ENCODE measurements around the gene ARHGEF12. TPM values are rescaled to one million over a fixed set of nuclear protein-coding genes. Genes with fewer than 3 reads are reported as not detected.

Gene ARHGEF12
- total RNA-seq, 1 donor from 2014 or later, result 59.5 TPM

DNA sequence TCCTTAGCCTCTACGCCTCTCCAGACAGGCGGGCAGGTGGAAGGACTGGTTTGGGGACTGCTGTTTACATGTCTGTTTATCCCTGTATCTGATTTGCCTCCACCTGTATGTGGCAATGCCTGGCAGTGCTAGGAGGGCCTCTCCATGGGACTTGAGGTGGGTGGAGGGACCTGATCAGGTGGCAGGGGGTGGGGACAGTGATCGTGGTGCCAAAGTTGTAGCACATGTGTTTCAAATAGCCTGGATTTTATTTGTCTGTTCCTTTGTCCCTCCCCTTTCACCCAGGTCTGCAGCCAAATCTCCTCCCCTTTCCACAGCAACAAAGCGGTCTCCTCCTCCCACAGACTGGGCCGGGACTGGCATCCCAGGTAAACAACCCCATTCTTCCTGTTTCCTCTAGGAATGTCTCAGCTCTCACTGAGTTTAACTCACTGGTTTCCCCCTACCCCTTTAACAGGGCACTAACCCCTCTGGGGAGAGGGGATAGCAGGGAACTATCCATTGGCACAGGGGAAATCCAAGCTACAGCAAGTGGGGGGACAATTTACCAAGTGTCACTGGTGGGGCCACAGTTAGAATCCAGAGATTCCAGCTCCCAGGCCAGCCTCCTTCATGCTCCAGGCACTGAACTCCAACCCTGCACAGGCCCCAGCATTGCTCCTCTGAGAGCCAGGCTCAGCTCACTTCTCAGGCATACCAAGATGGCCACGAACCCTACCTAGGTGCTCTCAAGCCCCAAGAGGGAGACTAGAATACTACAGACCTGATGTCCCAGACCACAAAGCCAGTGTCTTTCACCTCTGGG is 34.0 kb upstream of the ARHGEF12 start:
- H3K27me3 ChIP-seq (ENCODE audit: control insufficient read depth in 3 of 3, insufficient read depth in 3 of 3, low read length in 3 of 3), result peaks cover 0 to 18% (median 17%) of the 10 kb centered on the region in 3 donors
- no peak overlapping the region for H3K27ac ChIP-seq (ENCODE audit: low read depth, low read length)
- H3K9me3 ChIP-seq (ENCODE audit: control insufficient read depth in 3 of 3, low read length in 3 of 3), result no peaks in the 10 kb centered on the region
- H3K4me1 ChIP-seq (ENCODE audit: control insufficient read depth in 3 of 3, insufficient read depth in 3 of 3, low read length in 3 of 3), result peaks cover 0 to 3% (median 2%) of the 10 kb centered on the region in 3 donors
- H3K4me3 ChIP-seq (ENCODE audit: low read length in 3 of 3), result no peak overlapping the region
- no peak overlapping the region for H3K9ac ChIP-seq (ENCODE audit: low read depth in 1 of 3, low read length in 3 of 3)
- H3K36me3 ChIP-seq (ENCODE audit: control insufficient read depth in 3 of 3, insufficient read depth in 3 of 3, low read length in 3 of 3), result no peaks in the 10 kb centered on the region

DNA sequence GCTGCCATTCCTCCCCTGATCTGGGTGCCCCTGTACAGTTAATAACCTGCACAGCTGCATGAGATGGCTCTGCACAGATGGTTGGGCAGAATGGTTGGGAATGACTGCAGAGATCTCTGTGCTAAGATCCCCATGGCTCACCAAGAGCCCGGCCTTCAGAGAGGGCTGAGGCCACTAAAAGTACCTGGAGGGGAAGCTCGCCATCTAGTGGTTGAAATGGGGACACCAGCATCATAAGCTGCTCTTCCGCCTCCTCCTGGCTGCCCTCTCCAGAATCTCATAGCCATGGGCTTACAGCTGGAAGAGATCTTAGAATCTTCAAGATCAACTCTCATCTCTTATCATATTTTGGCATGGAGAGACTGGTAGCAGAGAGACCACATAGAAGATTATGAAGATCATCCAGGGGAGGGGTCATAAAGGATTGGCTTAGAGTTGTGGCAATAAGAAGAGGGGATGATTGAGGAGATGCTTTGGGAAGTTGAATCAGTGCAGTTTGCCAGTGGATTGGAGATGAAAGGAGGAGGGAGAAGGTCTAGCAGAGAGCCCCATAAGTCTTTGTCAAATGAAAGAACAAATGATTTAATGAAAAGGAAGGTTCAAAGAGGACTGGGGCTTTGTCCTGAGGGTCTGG is 33.1 kb upstream of the ARHGEF12 start:
- no peak overlapping the region for H3K4me3 ChIP-seq (ENCODE audit: low read length in 3 of 3)
- no peak overlapping the region for H3K9ac ChIP-seq (ENCODE audit: low read depth in 1 of 3, low read length in 3 of 3)
- no peak overlapping the region for H3K27ac ChIP-seq (ENCODE audit: low read depth, low read length)
- peaks cover 0 to 16% (median 13%) of the 10 kb centered on the region in 3 donors for H3K27me3 ChIP-seq (ENCODE audit: control insufficient read depth in 3 of 3, insufficient read depth in 3 of 3, low read length in 3 of 3)
- no peaks in the 10 kb centered on the region for H3K9me3 ChIP-seq (ENCODE audit: control insufficient read depth in 3 of 3, low read length in 3 of 3)
- H3K36me3 ChIP-seq (ENCODE audit: control insufficient read depth in 3 of 3, insufficient read depth in 3 of 3, low read length in 3 of 3), result no peaks in the 10 kb centered on the region
- peaks cover 0 to 3% (median 2%) of the 10 kb centered on the region in 3 donors for H3K4me1 ChIP-seq (ENCODE audit: control insufficient read depth in 3 of 3, insufficient read depth in 3 of 3, low read length in 3 of 3)

DNA sequence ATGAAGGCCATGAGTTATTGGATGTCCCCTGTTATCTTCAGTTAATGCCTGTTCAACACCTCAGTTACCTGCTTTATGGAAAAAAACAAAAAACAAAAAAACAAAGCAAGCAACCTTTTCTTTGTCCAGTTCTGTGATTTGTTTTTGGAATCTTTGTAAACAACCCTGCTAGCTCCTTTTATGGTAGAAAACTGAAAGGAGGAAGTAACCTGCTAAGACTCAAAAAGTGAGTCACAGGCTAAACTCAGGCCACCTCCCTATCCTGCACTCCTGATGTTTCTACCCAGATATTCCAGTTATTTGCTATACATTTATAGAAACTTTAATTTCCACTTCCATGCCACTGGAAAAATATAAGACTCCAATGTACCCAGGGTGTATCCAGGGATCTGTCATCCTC is 31.7 kb upstream of the ARHGEF12 start:
- Histone ChIP-seq H3K27me3 (ENCODE audit: control insufficient read depth in 3 of 3, insufficient read depth in 3 of 3, low read length in 3 of 3) (peaks cover 0 to 19% (median 8%) of the 10 kb centered on the region in 3 donors), H3K36me3 (ENCODE audit: control insufficient read depth in 3 of 3, insufficient read depth in 3 of 3, low read length in 3 of 3) (no peaks in the 10 kb centered on the region), H3K9me3 (ENCODE audit: control insufficient read depth in 3 of 3, low read length in 3 of 3) (no peaks in the 10 kb centered on the region), H3K9ac (ENCODE audit: low read depth in 1 of 3, low read length in 3 of 3) (no peak overlapping the region), H3K4me1 (ENCODE audit: control insufficient read depth in 3 of 3, insufficient read depth in 3 of 3, low read length in 3 of 3) (peaks cover 0 to 3% (median 2%) of the 10 kb centered on the region in 3 donors), H3K27ac (ENCODE audit: low read depth, low read length) (no peak overlapping the region), H3K4me3 (ENCODE audit: low read length in 3 of 3) (no peak overlapping the region)

DNA sequence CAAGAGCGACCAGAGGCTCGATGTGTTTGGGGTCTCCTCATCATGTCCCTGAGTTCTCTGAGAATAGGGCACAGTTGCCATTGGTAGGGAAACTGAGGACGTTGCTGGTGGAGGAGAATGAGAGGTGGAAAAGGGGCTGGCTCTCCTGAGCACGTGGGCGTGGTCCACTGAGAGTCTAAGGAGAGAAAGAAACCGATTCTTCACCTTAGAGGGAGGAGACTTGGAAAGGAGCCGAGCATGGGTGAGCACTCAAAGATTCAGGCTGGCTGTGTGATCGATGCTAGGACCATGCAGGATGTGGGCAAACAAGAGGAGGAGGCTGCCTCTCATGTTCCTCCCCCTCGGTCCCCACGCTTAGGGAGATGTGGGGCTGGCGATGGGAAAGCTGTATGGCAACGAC is 30.9 kb upstream of the ARHGEF12 start:
- Histone ChIP-seq H3K4me1 (ENCODE audit: control insufficient read depth in 3 of 3, insufficient read depth in 3 of 3, low read length in 3 of 3) (no peaks in the 10 kb centered on the region), H3K27me3 (ENCODE audit: control insufficient read depth in 3 of 3, insufficient read depth in 3 of 3, low read length in 3 of 3) (peaks cover 0 to 15% (median 12%) of the 10 kb centered on the region in 3 donors), H3K36me3 (ENCODE audit: control insufficient read depth in 3 of 3, insufficient read depth in 3 of 3, low read length in 3 of 3) (no peaks in the 10 kb centered on the region), H3K27ac (ENCODE audit: low read depth, low read length) (no peak overlapping the region), H3K9ac (ENCODE audit: low read depth in 1 of 3, low read length in 3 of 3) (no peak overlapping the region), H3K4me3 (ENCODE audit: low read length in 3 of 3) (no peak overlapping the region), H3K9me3 (ENCODE audit: control insufficient read depth in 3 of 3, low read length in 3 of 3) (no peaks in the 10 kb centered on the region)

DNA sequence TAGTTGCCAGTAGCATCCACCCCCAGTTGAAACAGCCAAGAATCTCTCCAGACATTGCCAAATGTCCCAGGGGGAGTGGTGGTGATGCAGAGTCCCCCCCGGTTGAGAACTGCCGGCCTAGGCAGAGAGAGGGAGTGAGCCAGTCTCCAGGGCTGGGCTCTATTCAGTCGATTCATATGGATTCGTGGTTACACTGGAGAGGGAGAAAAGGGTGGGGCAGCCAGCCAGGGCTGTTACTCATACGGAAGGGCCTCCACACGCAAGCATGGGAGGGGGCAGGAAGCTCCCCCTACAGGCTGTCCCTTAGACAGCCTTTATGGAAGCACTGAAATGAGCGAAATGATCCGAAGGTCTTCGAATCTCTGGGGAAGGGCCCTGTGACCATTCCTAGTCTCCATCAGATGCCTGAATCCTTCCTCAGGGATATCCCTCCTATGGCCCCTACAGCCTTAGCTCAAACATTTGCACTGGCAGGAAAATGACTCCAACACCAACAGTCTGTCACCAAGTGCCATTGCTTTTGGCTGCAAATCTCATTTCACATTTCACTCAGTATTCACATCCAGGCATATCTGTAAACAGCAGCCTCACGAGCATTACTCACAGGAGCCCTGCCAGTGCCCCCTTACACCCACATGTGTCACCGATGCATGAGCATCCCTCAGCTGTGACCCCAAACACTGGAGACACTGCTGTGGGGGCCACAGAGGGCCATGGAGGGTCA is 29.5 kb upstream of the ARHGEF12 start:
- H3K27me3 ChIP-seq (ENCODE audit: control insufficient read depth in 3 of 3, insufficient read depth in 3 of 3, low read length in 3 of 3), result peaks cover 0 to 15% (median 12%) of the 10 kb centered on the region in 3 donors

DNA sequence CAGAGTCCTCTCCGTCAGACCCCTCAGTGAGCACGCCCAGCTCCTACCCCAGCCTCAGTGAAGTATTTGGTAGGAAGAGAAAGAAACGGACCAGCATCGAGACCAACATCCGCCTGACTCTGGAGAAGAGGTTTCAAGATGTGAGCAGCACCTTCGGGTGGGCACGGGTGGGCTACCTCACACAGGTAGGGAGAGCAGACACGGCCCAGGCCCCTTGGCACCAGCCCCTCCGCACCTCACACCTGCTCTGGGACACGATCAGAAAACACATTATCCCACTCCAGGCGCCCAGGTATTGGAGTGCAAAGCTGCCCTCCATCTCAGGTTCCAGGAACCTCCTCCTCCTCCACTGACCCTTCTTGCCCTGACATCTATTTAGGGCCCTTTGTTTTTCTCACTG is 28.7 kb upstream of the ARHGEF12 start:
- H3K27ac ChIP-seq (ENCODE audit: low read depth, low read length), result no peak overlapping the region
- no peak overlapping the region for H3K9ac ChIP-seq (ENCODE audit: low read depth in 1 of 3, low read length in 3 of 3)
- H3K9me3 ChIP-seq (ENCODE audit: control insufficient read depth in 3 of 3, low read length in 3 of 3), result no peaks in the 10 kb centered on the region
- H3K36me3 ChIP-seq (ENCODE audit: control insufficient read depth in 3 of 3, insufficient read depth in 3 of 3, low read length in 3 of 3), result no peaks in the 10 kb centered on the region
- H3K4me1 ChIP-seq (ENCODE audit: control insufficient read depth in 3 of 3, insufficient read depth in 3 of 3, low read length in 3 of 3), result no peaks in the 10 kb centered on the region
- H3K27me3 ChIP-seq (ENCODE audit: control insufficient read depth in 3 of 3, insufficient read depth in 3 of 3, low read length in 3 of 3), result peaks cover 0 to 15% (median 12%) of the 10 kb centered on the region in 3 donors
- H3K4me3 ChIP-seq (ENCODE audit: low read length in 3 of 3), result no peak overlapping the region

More for the DNA sequence above, 29.5 kb upstream of the ARHGEF12 start:
- H3K27ac ChIP-seq (ENCODE audit: low read depth, low read length), result no peak overlapping the region
- no peaks in the 10 kb centered on the region for H3K36me3 ChIP-seq (ENCODE audit: control insufficient read depth in 3 of 3, insufficient read depth in 3 of 3, low read length in 3 of 3)
- no peaks in the 10 kb centered on the region for H3K9me3 ChIP-seq (ENCODE audit: control insufficient read depth in 3 of 3, low read length in 3 of 3)
- H3K9ac ChIP-seq (ENCODE audit: low read depth in 1 of 3, low read length in 3 of 3), result no peak overlapping the region
- H3K4me3 ChIP-seq (ENCODE audit: low read length in 3 of 3), result no peak overlapping the region
- no peaks in the 10 kb centered on the region for H3K4me1 ChIP-seq (ENCODE audit: control insufficient read depth in 3 of 3, insufficient read depth in 3 of 3, low read length in 3 of 3)

DNA sequence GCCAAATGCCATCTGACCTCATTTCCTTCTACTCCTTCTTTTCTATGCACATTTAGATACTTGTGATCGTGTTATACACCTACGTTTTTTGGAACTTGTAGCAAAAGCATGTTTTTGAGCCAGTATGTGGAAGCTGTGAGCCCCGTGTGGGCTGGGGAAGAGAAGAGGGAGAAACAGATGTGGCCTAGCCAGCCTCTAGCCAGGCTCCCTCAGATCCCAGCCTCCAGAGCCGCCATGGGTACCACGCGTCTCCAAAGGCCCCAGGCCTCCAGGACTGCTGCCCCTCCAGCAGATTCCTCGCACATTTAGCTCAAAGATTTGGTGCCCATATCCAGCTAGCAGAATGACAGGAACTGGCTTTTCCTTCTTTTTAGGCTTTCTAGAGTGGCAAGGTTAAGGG is 28.1 kb upstream of the ARHGEF12 start:
- Histone ChIP-seq H3K4me3 (ENCODE audit: low read length in 3 of 3) (no peak overlapping the region), H3K9ac (ENCODE audit: low read depth in 1 of 3, low read length in 3 of 3) (no peak overlapping the region), H3K27ac (ENCODE audit: low read depth, low read length) (no peak overlapping the region), H3K27me3 (ENCODE audit: control insufficient read depth in 3 of 3, insufficient read depth in 3 of 3, low read length in 3 of 3) (peaks cover 0 to 15% (median 12%) of the 10 kb centered on the region in 3 donors), H3K9me3 (ENCODE audit: control insufficient read depth in 3 of 3, low read length in 3 of 3) (no peaks in the 10 kb centered on the region), H3K36me3 (ENCODE audit: control insufficient read depth in 3 of 3, insufficient read depth in 3 of 3, low read length in 3 of 3) (no peaks in the 10 kb centered on the region), H3K4me1 (ENCODE audit: control insufficient read depth in 3 of 3, insufficient read depth in 3 of 3, low read length in 3 of 3) (no peaks in the 10 kb centered on the region)

DNA sequence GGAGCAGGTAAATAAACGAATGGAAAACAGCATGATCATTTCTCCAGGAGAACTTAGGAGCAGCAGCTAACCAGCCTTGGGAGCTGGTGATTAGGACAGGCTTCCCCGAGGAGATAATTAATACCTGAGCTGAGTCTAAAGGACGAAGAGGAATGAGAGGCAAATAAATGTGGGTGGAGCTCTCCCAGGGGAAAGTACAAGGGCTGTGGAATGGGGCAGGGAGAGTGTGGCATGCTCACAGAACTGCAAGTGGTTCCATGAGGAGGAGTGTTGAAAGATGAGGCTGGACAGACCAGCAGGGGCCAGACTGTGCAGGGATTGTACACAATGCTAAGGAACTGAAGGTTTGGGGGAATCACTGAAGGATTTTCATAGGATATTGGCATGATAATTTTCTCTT is 25.3 kb upstream of the ARHGEF12 start:
- H3K4me1 ChIP-seq (ENCODE audit: control insufficient read depth in 3 of 3, insufficient read depth in 3 of 3, low read length in 3 of 3), result no peaks in the 10 kb centered on the region
- H3K9ac ChIP-seq (ENCODE audit: low read depth in 1 of 3, low read length in 3 of 3), result no peak overlapping the region
- no peak overlapping the region for H3K4me3 ChIP-seq (ENCODE audit: low read length in 3 of 3)
- H3K27ac ChIP-seq (ENCODE audit: low read depth, low read length), result no peak overlapping the region
- H3K36me3 ChIP-seq (ENCODE audit: control insufficient read depth in 3 of 3, insufficient read depth in 3 of 3, low read length in 3 of 3), result no peaks in the 10 kb centered on the region
- H3K27me3 ChIP-seq (ENCODE audit: control insufficient read depth in 3 of 3, insufficient read depth in 3 of 3, low read length in 3 of 3), result peaks cover 0 to 13% (median 6%) of the 10 kb centered on the region in 3 donors
- no peaks in the 10 kb centered on the region for H3K9me3 ChIP-seq (ENCODE audit: control insufficient read depth in 3 of 3, low read length in 3 of 3)

DNA sequence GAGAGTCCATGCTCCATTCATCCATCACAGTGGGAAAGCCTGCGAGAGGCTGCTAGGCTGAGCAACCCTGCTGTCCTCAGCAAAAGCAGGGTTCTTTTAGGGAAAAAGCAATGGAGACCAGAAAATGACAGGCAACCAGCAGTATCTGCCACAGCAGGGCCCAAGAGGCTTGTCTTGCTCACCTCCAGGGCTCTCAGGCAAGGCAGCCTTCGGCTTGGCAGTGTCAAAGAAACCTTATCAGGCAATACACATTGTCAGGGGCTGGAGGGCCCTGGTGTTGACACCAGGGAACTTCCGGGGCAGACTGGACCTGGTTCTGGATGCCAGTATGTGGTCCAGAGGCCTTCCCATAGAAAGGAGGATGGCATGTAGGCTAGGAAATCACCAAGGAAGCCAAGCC is 21.4 kb upstream of the ARHGEF12 start:
- no peak overlapping the region for H3K4me3 ChIP-seq (ENCODE audit: low read length in 3 of 3)
- peaks cover 0 to 10% (median 6%) of the 10 kb centered on the region in 3 donors for H3K27me3 ChIP-seq (ENCODE audit: control insufficient read depth in 3 of 3, insufficient read depth in 3 of 3, low read length in 3 of 3)
- no peak overlapping the region for H3K27ac ChIP-seq (ENCODE audit: low read depth, low read length)
- no peaks in the 10 kb centered on the region for H3K36me3 ChIP-seq (ENCODE audit: control insufficient read depth in 3 of 3, insufficient read depth in 3 of 3, low read length in 3 of 3)
- H3K4me1 ChIP-seq (ENCODE audit: control insufficient read depth in 3 of 3, insufficient read depth in 3 of 3, low read length in 3 of 3), result peaks cover 0 to 12% (median 2%) of the 10 kb centered on the region in 3 donors
- H3K9ac ChIP-seq (ENCODE audit: low read depth in 1 of 3, low read length in 3 of 3), result no peak overlapping the region
- H3K9me3 ChIP-seq (ENCODE audit: control insufficient read depth in 3 of 3, low read length in 3 of 3), result no peaks in the 10 kb centered on the region
